HCT116 (cell line): ENCODE measurements around the gene SOX6. TPM values are rescaled to one million over a fixed set of nuclear protein-coding genes. Genes with fewer than 3 reads are reported as not detected.

Experiments used
- ATAC-seq: fragments of 200-7000 bp; cut with Tn5 transposase; 2 replicates; pipeline ENCODE4 v1.9.1; 2020; ENCODE audit warnings: mild to moderate bottlenecking, moderate library complexity
- BruUV-seq: library from RNA; stranded (reverse); fragments of 400-500 nt; replicated peaks from 2 replicates; lab custom pipeline; 2021; lab: Mats Ljungman, UMichigan
- CTCF ChIA-PET: fragments of 300-600 bp; sonication (Branson Sonifier 250); formaldehyde crosslinking; loops from one replicate; lab custom pipeline; 2021; ENCODE audit warnings: antibody characterized with exemption; lab: Charles Lee
- POLR2A ChIA-PET: fragments of 300-600, 350-600 bp; sonication (Branson Sonifier 250); formaldehyde crosslinking; loops from one replicate; lab custom pipeline; 2021; ENCODE audit warnings: antibody characterized with exemption; lab: Charles Lee
- RAD21 ChIA-PET, 2 experiments: fragments of 300-600 bp; sonication (Branson Sonifier 250); formaldehyde crosslinking; loops; one replicate each; lab custom pipeline; 2023; ENCODE audit warnings: low total read pairs in 2 of 2; ENCODE audit not compliant: uncharacterized antibody in 2 of 2, unreplicated experiment in 2 of 2, low non-redundant PET in 1 of 2; lab: Charles Lee
- DNase-seq: peaks from one replicate; pipeline ENCODE4 v3.0.0-alpha.2; 2010; ENCODE audit warnings: low read depth, low spot score
- H2AFZ ChIP-seq: fragments of 200-600 bp; shearing (Covaris generic), sonication (generic); 2 replicates; pipeline ENCODE4 v1.6.1; 2017; ENCODE audit warnings: low read depth, mixed run types, mixed read lengths, antibody characterized with exemption, low read length; ENCODE audit not compliant: poor library complexity, severe bottlenecking
- H3K27ac ChIP-seq: 2 replicates; pipeline ENCODE4 v1.5.1; 2012; ENCODE audit warnings: low read depth, low read length
- H3K27me3 ChIP-seq: fragments of 200-600 bp; sonication (generic); 2 replicates; pipeline ENCODE4 v1.6.1; 2016; ENCODE audit warnings: mixed run types, low read length, mixed read lengths; ENCODE audit not compliant: insufficient read depth
- H3K36me3 ChIP-seq, 2 experiments: fragments of 200-500 bp in 1 of 2; fragments of 200-600 bp in 1 of 2; sonication (Bioruptor generic) in 1 of 2; sonication (generic) in 1 of 2; 2 replicates each; pipeline versions ENCODE4 v1.5.1 to v1.6.1; 2014 to 2016; ENCODE audit warnings: low read length in 2 of 2, inconsistent platforms in 1 of 2, mixed read lengths in 1 of 2, mixed run types in 1 of 2; ENCODE audit not compliant: insufficient read depth in 2 of 2, control insufficient read depth in 1 of 2
- H3K4me1 ChIP-seq, 2 experiments: fragments of 200-600 bp in 1 of 2; sonication (generic) in 1 of 2; 2 replicates each; pipeline versions ENCODE4 v1.5.1 to v1.6.1; 2012 to 2017; ENCODE audit warnings: low read length in 2 of 2, inconsistent platforms in 1 of 2, mild to moderate bottlenecking in 1 of 2, mixed read lengths in 1 of 2, mixed run types in 1 of 2, moderate library complexity in 1 of 2; ENCODE audit not compliant: insufficient read depth in 2 of 2, control insufficient read depth in 1 of 2
- H3K4me2 ChIP-seq: fragments of 200-600 bp; sonication (generic); 2 replicates; pipeline ENCODE4 v1.6.1; 2017; ENCODE audit warnings: mixed run types, low read length, mixed read lengths
- H3K4me3 ChIP-seq, 2 experiments: fragments of 200-600 bp in 1 of 2; sonication (generic) in 1 of 2; replicated peaks in 1 of 2; 2 replicates each; pipeline ENCODE4 v1.5.1; 2011 to 2016; ENCODE audit warnings: low read length in 2 of 2, control low read depth in 1 of 2, low read depth in 1 of 2, mild to moderate bottlenecking in 1 of 2, mixed read lengths in 1 of 2, mixed run types in 1 of 2
- H3K79me2 ChIP-seq: fragments of 200-600 bp; sonication (generic); 2 replicates; pipeline ENCODE4 v1.6.1; 2017; ENCODE audit warnings: mild to moderate bottlenecking, mixed run types, low read length, moderate library complexity, mixed read lengths; ENCODE audit not compliant: insufficient read depth
- H3K9ac ChIP-seq: fragments of 200-600 bp; sonication (generic); 2 replicates; pipeline ENCODE4 v1.6.1; 2016; ENCODE audit warnings: low read length, mixed read lengths
- H3K9me2 ChIP-seq: fragments of 200-600 bp; sonication (generic), shearing (Covaris generic); 2 replicates; pipeline ENCODE4 v1.6.1; 2017; ENCODE audit warnings: mixed run types, mild to moderate bottlenecking, moderate library complexity; ENCODE audit not compliant: insufficient read depth
- H3K9me3 ChIP-seq, 2 experiments: fragments of 200-500 bp in 1 of 2; fragments of 200-600 bp in 1 of 2; sonication (Bioruptor generic) in 1 of 2; sonication (generic) in 1 of 2; 2 replicates each; pipeline ENCODE4 v1.6.1; 2014 to 2017; ENCODE audit warnings: low read length in 2 of 2, mixed read lengths in 2 of 2, inconsistent platforms in 1 of 2, low read depth in 1 of 2, mild to moderate bottlenecking in 1 of 2, mixed run types in 1 of 2, moderate library complexity in 1 of 2; ENCODE audit not compliant: control insufficient read depth in 1 of 2, insufficient read depth in 1 of 2
- H4K20me1 ChIP-seq: fragments of 200-600 bp; sonication (generic), shearing (Covaris generic); 2 replicates; pipeline ENCODE4 v1.6.1; 2017; ENCODE audit warnings: mixed run types, mild to moderate bottlenecking, moderate library complexity; ENCODE audit not compliant: insufficient read depth
- ATF3 ChIP-seq: IDR thresholded peaks from 2 replicates; pipeline ENCODE4 v1.6.1; 2012
- CEBPB ChIP-seq: IDR thresholded peaks from 2 replicates; pipeline ENCODE4 v1.6.1; 2012; ENCODE audit warnings: low read depth
- CTCF ChIP-seq, 3 experiments: fragments of 200-600 bp in 1 of 3; sonication (generic) in 1 of 3; IDR thresholded peaks in 2 of 3; conservative IDR thresholded peaks in 1 of 3; 2 replicates each; pipeline ENCODE4 v1.5.1; 2012 to 2017; ENCODE audit warnings: low read depth in 2 of 3, low read length in 2 of 3, antibody characterized with exemption in 1 of 3, borderline replicate concordance in 1 of 3, control low read depth in 1 of 3, mild to moderate bottlenecking in 1 of 3, mixed read lengths in 1 of 3, mixed run types in 1 of 3, moderate library complexity in 1 of 3; ENCODE audit not compliant: insufficient read depth in 1 of 3
- EZH2 ChIP-seq: fragments of 200-600 bp; sonication (generic); IDR thresholded peaks from 2 replicates; pipeline ENCODE4 v1.6.1; 2017; ENCODE audit warnings: antibody characterized with exemption, mixed run types
- POLR2AphosphoS5 ChIP-seq: IDR thresholded peaks from 2 replicates; pipeline ENCODE4 v1.6.1; 2011; ENCODE audit warnings: mild to moderate bottlenecking, low read depth, low read length, moderate library complexity
- REST ChIP-seq: IDR thresholded peaks from 2 replicates; pipeline ENCODE4 v1.6.1; 2012; ENCODE audit warnings: low read depth
- ZFX ChIP-seq: fragments of 450-650 bp; IDR thresholded peaks from 2 replicates; pipeline ENCODE4 v1.6.1; 2017
- intact Hi-C: fragments of 100-400 bp; cut with micrococcal nuclease; formaldehyde crosslinking; loops from 2 replicates; pipeline ENCODE4 v1.10.0; 2022
- total RNA-seq: library from RNA; stranded (reverse); gene quantifications from one replicate; pipeline ENCODE4 v1.2.1, GENCODE V29; 2021; ENCODE audit not compliant: unreplicated experiment

Gene SOX6
- total RNA-seq, 1 experiment from 2014 or later: 0.81 TPM

- Histone ChIP-seq H3K9me2 (no peaks in the 10 kb centered on the region), H3K36me3 (no peaks in the 10 kb centered on the region), H4K20me1 (no peaks in the 10 kb centered on the region), H2AFZ (no peak overlapping the region), H3K4me1 (no peaks in the 10 kb centered on the region), H3K27ac (no peak overlapping the region), H3K27me3 (peaks cover 21% of the 10 kb centered on the region; the same call in 1 of the 2 replicates), H3K4me2 (no peak overlapping the region), H3K9ac (no peak overlapping the region), H3K9me3 (no peaks in the 10 kb centered on the region), H3K79me2 (no peaks in the 10 kb centered on the region), H3K4me3 (no peak overlapping the region)
- no peak for DNase-seq
- CTCF ChIA-PET: no interaction called here
- RAD21 ChIA-PET: interaction anchor here (0.6 kb wide), 2 partner anchors 124 to 130 kb away, joined by 3 to 4 read pairs; no protein-coding TSS in a partner anchor
- no peak for ATAC-seq
- BruUV-seq: no TSS peak
- TF ChIP-seq CTCF (IDR thresholded peaks at IDR 0.05 in 2 of 3, conservative IDR thresholded peaks at IDR 0.05 in 1 of 3; ENCODE audit: borderline replicate concordance in 1 of 3, insufficient read depth in 1 of 3, low read depth in 2 of 3, low read length in 2 of 3) (no peak), CEBPB (no peak), ZFX (no peak), REST (no peak), ATF3 (no peak), EZH2 (no peak), POLR2AphosphoS5 (no peak)
- intact Hi-C loops: no loop called here
- POLR2A ChIA-PET: no interaction called here
Measured at GRCh38 chr11:16036218-16036617, 320.1 kb downstream of the SOX6 start.
